Measurements from ENCODE around the gene SERPINA6. TPM values are rescaled to one million over a fixed set of nuclear protein-coding genes. Genes with fewer than 3 reads are reported as not detected.
A peak's percentile ranks its signal among the peaks of the same experiment; 100 is the strongest.

SERPINA6 gene
- total RNA-seq, 1 experiment from 2014 or later: not detected

DNA sequence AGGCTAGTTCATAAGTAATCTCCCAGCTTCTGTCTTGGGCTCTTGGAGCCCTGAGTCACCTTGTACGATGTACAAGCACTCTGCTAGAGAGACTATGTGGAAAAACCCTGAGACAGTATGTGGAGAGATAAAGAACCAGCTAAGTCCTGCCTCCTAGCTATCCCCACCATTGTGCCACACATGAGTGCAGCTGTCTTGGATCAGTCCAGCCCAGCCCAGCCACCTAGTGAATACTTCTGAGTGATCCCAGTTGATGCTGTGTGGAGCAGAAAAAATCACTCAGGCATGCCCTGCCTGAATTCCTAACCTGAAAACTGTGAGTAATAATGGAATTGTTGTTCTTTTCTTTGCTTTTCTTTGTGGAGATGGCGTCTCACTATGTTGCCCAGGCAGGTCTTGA, 5.1 kb upstream of the SERPINA6 start:
- H3K36me3 ChIP-seq (ENCODE audit: insufficient read depth, low read length): no peaks in the 10 kb centered on the region
- H3K4me1 ChIP-seq (ENCODE audit: low read length): no peaks in the 10 kb centered on the region
- H3K4me2 ChIP-seq (ENCODE audit: low read depth, low read length, poor library complexity, severe bottlenecking): no peak overlapping the region
- H3K4me3 ChIP-seq (ENCODE audit: low read length): no peak overlapping the region
- no peak overlapping the region for H3K27ac ChIP-seq (ENCODE audit: low read length)
- no peaks in the 10 kb centered on the region for H3K9me2 ChIP-seq (replicated peaks; ENCODE audit: insufficient read depth, low read length)
- no peaks in the 10 kb centered on the region for H3K27me3 ChIP-seq (ENCODE audit: low read length)
- no peaks in the 10 kb centered on the region for H4K20me1 ChIP-seq (ENCODE audit: insufficient read depth, low read depth, low read length)
- H2AFZ ChIP-seq (ENCODE audit: low read length): no peak overlapping the region
- no peak for DNase-seq
- H3K9ac ChIP-seq (ENCODE audit: low read length): no peak overlapping the region
- no peaks in the 10 kb centered on the region for H3K9me3 ChIP-seq (ENCODE audit: low read length)
- no peaks in the 10 kb centered on the region for H3K79me2 ChIP-seq (ENCODE audit: low read length)

DNA sequence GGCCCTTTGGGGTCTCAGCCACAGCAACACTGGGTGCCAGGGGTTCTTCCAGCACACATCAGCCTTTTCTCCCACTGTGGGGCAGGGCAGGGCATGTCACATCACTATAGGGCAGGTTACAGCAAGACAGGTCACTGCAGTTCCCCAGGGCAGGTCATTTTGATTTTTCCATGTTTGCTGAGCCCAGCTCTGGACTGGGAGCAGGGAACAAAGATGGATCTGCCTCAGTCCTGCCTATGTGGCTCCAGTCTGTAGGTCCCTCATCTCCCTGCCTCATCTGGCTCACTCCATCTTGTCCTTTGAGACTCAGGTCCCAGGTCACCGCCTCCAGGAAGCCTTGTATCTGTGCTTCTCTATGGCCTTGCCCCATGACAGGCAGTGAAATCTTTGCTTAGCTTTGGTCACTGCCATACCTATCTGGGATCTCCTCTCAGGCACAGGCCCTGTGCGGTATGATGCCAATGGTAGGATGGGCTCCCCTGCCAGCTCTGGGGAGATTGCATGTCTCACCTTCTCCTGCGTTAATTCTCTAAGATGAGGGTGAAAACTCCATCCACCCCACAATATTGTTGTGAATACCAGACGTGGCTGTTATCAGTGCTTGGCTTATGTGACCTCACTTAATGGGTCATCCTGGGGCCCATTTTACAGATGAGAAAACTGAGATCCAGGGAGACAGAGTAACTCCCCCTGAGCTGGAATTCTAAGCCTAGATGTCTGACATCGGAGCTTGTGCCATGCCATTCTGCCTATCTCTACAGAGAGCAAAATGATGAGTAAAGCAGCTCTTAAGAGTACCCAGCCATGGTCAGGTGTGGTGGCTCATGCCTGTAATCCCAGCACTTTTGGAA, 1.5 kb downstream of the SERPINA6 start:
- H3K79me2 ChIP-seq (ENCODE audit: low read length): no peaks in the 10 kb centered on the region
- no peaks in the 10 kb centered on the region for H3K27me3 ChIP-seq (ENCODE audit: low read length)
- no peak overlapping the region for H3K9ac ChIP-seq (ENCODE audit: low read length)
- no peak overlapping the region for H3K4me3 ChIP-seq (ENCODE audit: low read length)
- H3K36me3 ChIP-seq (ENCODE audit: insufficient read depth, low read length): no peaks in the 10 kb centered on the region
- no peak overlapping the region for H3K4me2 ChIP-seq (ENCODE audit: low read depth, low read length, poor library complexity, severe bottlenecking)
- no peaks in the 10 kb centered on the region for H3K4me1 ChIP-seq (ENCODE audit: low read length)
- H3K9me2 ChIP-seq (replicated peaks; ENCODE audit: insufficient read depth, low read length): no peaks in the 10 kb centered on the region
- no peak for DNase-seq
- H2AFZ ChIP-seq (ENCODE audit: low read length): no peak overlapping the region
- H3K27ac ChIP-seq (ENCODE audit: low read length): no peak overlapping the region
- no peaks in the 10 kb centered on the region for H3K9me3 ChIP-seq (ENCODE audit: low read length)
- H4K20me1 ChIP-seq (ENCODE audit: insufficient read depth, low read depth, low read length): no peaks in the 10 kb centered on the region

DNA sequence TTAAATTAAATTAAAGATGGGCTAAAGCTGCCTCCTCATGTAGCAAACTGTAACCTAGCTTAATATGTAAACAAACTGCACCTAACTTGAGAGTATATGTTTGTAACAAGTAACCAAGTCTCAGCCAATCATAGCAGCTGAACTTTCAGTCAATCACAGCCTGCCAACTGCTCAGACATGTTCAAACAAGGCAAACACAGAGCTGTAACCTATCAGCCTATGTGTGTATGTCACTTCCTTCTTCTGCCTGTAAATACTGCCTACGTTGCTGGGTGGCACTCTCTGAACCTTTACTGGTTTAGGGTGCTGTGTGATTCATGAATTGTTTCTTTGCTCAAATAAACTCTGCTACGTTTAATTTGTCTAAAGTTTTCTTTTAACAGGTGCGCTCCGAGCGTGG, 2.9 kb downstream of the SERPINA6 start:
- H4K20me1 ChIP-seq (ENCODE audit: insufficient read depth, low read depth, low read length): no peaks in the 10 kb centered on the region
- H3K79me2 ChIP-seq (ENCODE audit: low read length): no peaks in the 10 kb centered on the region
- no peaks in the 10 kb centered on the region for H3K36me3 ChIP-seq (ENCODE audit: insufficient read depth, low read length)
- no peak overlapping the region for H2AFZ ChIP-seq (ENCODE audit: low read length)
- H3K9me2 ChIP-seq (replicated peaks; ENCODE audit: insufficient read depth, low read length): no peaks in the 10 kb centered on the region
- no peaks in the 10 kb centered on the region for H3K9me3 ChIP-seq (ENCODE audit: low read length)
- no peaks in the 10 kb centered on the region for H3K4me1 ChIP-seq (ENCODE audit: low read length)
- H3K27me3 ChIP-seq (ENCODE audit: low read length): no peaks in the 10 kb centered on the region
- H3K4me3 ChIP-seq (ENCODE audit: low read length): no peak overlapping the region
- no peak overlapping the region for H3K9ac ChIP-seq (ENCODE audit: low read length)
- H3K27ac ChIP-seq (ENCODE audit: low read length): no peak overlapping the region
- no peak overlapping the region for H3K4me2 ChIP-seq (ENCODE audit: low read depth, low read length, poor library complexity, severe bottlenecking)
- peak; percentile 51 for DNase-seq

DNA sequence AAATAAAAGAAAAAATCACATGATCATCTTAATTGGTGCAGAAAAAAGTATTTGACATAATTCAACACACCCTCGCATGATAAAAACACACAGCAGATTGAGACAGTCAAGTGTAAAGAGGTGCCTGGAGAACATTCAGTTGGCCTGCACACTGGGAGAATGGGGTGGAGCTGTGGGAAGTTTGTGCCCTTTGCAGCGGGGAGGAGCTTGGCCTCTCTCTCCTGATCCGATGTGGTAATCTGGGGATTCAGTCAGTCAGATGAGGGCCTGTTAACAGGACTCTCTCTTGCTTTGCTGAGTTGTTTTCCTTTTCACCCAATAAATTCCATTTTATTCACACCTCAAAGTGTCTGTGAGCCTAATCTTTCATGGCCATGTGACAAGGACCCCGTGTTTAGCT, 5.9 kb downstream of the SERPINA6 start:
- H3K79me2 ChIP-seq (ENCODE audit: low read length): no peaks in the 10 kb centered on the region
- no peaks in the 10 kb centered on the region for H3K27me3 ChIP-seq (ENCODE audit: low read length)

GRCh38 chr14:94316692-94317091, 6.4 kb downstream of the SERPINA6 start:
- no peak for DNase-seq
- no peak overlapping the region for H3K9ac ChIP-seq (ENCODE audit: low read length)
- no peaks in the 10 kb centered on the region for H3K36me3 ChIP-seq (ENCODE audit: insufficient read depth, low read length)
- no peaks in the 10 kb centered on the region for H3K9me2 ChIP-seq (replicated peaks; ENCODE audit: insufficient read depth, low read length)
- H3K4me3 ChIP-seq (ENCODE audit: low read length): no peak overlapping the region
- H3K9me3 ChIP-seq (ENCODE audit: low read length): no peaks in the 10 kb centered on the region
- H3K4me1 ChIP-seq (ENCODE audit: low read length): no peaks in the 10 kb centered on the region
- H3K27ac ChIP-seq (ENCODE audit: low read length): no peak overlapping the region
- no peak overlapping the region for H2AFZ ChIP-seq (ENCODE audit: low read length)
- no peaks in the 10 kb centered on the region for H3K79me2 ChIP-seq (ENCODE audit: low read length)
- no peaks in the 10 kb centered on the region for H4K20me1 ChIP-seq (ENCODE audit: insufficient read depth, low read depth, low read length)
- H3K4me2 ChIP-seq (ENCODE audit: low read depth, low read length, poor library complexity, severe bottlenecking): no peak overlapping the region
- H3K27me3 ChIP-seq (ENCODE audit: low read length): no peaks in the 10 kb centered on the region

More for the DNA sequence above, 5.9 kb downstream of the SERPINA6 start:
- no peaks in the 10 kb centered on the region for H3K9me3 ChIP-seq (ENCODE audit: low read length)
- no peaks in the 10 kb centered on the region for H3K36me3 ChIP-seq (ENCODE audit: insufficient read depth, low read length)
- H3K9ac ChIP-seq (ENCODE audit: low read length): no peak overlapping the region
- no peak overlapping the region for H3K4me3 ChIP-seq (ENCODE audit: low read length)
- no peaks in the 10 kb centered on the region for H4K20me1 ChIP-seq (ENCODE audit: insufficient read depth, low read depth, low read length)
- DNase-seq: no peak
- H3K4me2 ChIP-seq (ENCODE audit: low read depth, low read length, poor library complexity, severe bottlenecking): no peak overlapping the region
- H3K4me1 ChIP-seq (ENCODE audit: low read length): no peaks in the 10 kb centered on the region
- H2AFZ ChIP-seq (ENCODE audit: low read length): no peak overlapping the region
- H3K9me2 ChIP-seq (replicated peaks; ENCODE audit: insufficient read depth, low read length): no peaks in the 10 kb centered on the region
- H3K27ac ChIP-seq (ENCODE audit: low read length): no peak overlapping the region

- Histone ChIP-seq H3K9ac (ENCODE audit: low read length) (no peak overlapping the region), H3K79me2 (ENCODE audit: low read length) (no peaks in the 10 kb centered on the region), H3K4me2 (ENCODE audit: low read depth, low read length, poor library complexity, severe bottlenecking) (no peak overlapping the region), H3K4me1 (ENCODE audit: low read length) (no peaks in the 10 kb centered on the region), H3K27me3 (ENCODE audit: low read length) (no peaks in the 10 kb centered on the region), H3K27ac (ENCODE audit: low read length) (no peak overlapping the region), H2AFZ (ENCODE audit: low read length) (no peak overlapping the region), H3K36me3 (ENCODE audit: insufficient read depth, low read length) (no peaks in the 10 kb centered on the region), H4K20me1 (ENCODE audit: insufficient read depth, low read depth, low read length) (no peaks in the 10 kb centered on the region), H3K9me3 (ENCODE audit: low read length) (no peaks in the 10 kb centered on the region), H3K4me3 (ENCODE audit: low read length) (no peak overlapping the region), H3K9me2 (replicated peaks; ENCODE audit: insufficient read depth, low read length) (no peaks in the 10 kb centered on the region)
- no peak for DNase-seq
Measured at GRCh38 chr14:94314890-94315289, 8.2 kb downstream of the SERPINA6 start.

GRCh38 chr14:94313991-94314655, 9.0 kb downstream of the SERPINA6 start:
- H3K9me3 ChIP-seq (ENCODE audit: low read length): no peaks in the 10 kb centered on the region
- no peaks in the 10 kb centered on the region for H3K27me3 ChIP-seq (ENCODE audit: low read length)
- H3K79me2 ChIP-seq (ENCODE audit: low read length): no peaks in the 10 kb centered on the region
- no peak overlapping the region for H2AFZ ChIP-seq (ENCODE audit: low read length)
- DNase-seq: no peak
- no peak overlapping the region for H3K9ac ChIP-seq (ENCODE audit: low read length)
- no peak overlapping the region for H3K27ac ChIP-seq (ENCODE audit: low read length)
- no peak overlapping the region for H3K4me3 ChIP-seq (ENCODE audit: low read length)
- no peaks in the 10 kb centered on the region for H3K9me2 ChIP-seq (replicated peaks; ENCODE audit: insufficient read depth, low read length)
- H3K4me1 ChIP-seq (ENCODE audit: low read length): no peaks in the 10 kb centered on the region
- H4K20me1 ChIP-seq (ENCODE audit: insufficient read depth, low read depth, low read length): no peaks in the 10 kb centered on the region
- H3K4me2 ChIP-seq (ENCODE audit: low read depth, low read length, poor library complexity, severe bottlenecking): no peak overlapping the region
- H3K36me3 ChIP-seq (ENCODE audit: insufficient read depth, low read length): no peaks in the 10 kb centered on the region

DNA sequence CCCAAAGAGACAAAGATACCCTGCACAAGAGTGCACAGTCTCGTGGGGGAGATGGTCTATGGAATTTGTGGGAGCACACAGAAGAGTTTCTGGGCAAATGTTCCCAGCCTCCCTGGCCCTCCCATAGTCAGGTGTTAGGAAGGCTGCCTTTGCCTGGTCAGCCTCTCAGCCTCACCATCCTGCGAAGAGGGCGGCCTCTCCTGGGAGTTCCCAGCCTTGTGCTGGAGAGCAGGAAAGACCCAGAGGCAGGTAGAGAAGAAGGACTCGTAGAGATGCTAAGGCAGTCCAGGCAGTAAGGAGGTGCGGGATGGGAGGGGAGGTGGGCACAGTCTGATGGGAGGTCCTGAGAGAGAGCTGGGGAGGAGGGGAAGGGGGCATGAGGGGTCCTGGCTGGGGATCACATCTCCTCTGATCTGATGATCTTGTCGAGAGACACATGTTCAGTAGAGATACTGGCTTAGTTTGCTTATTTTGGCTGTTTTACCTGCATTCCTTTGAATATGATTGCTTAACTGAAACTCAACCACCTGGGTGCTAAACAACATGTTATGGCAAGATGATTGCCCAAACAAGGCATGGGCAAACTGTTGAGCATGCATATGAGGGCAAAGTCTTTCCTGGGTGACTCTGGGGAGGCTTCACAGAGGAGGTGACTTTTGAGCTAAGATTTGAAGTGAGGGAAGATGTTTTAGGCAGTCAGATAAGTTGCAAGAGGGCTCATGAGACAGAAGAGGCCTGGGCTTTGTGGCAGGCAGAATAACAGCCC, 10.5 kb downstream of the SERPINA6 start:
- Histone ChIP-seq H3K9me3 (ENCODE audit: low read length) (peaks cover 5% of the 10 kb centered on the region), H3K9me2 (replicated peaks; ENCODE audit: insufficient read depth, low read length) (no peaks in the 10 kb centered on the region), H3K4me1 (ENCODE audit: low read length) (no peaks in the 10 kb centered on the region), H3K4me2 (ENCODE audit: low read depth, low read length, poor library complexity, severe bottlenecking) (no peak overlapping the region), H3K27me3 (ENCODE audit: low read length) (no peaks in the 10 kb centered on the region), H3K4me3 (ENCODE audit: low read length) (no peak overlapping the region), H2AFZ (ENCODE audit: low read length) (no peak overlapping the region), H4K20me1 (ENCODE audit: insufficient read depth, low read depth, low read length) (no peaks in the 10 kb centered on the region), H3K27ac (ENCODE audit: low read length) (no peak overlapping the region), H3K36me3 (ENCODE audit: insufficient read depth, low read length) (no peaks in the 10 kb centered on the region), H3K79me2 (ENCODE audit: low read length) (no peaks in the 10 kb centered on the region), H3K9ac (ENCODE audit: low read length) (no peak overlapping the region)
- DNase-seq: no peak

Data from Karpas-422 (cell line).